Measurements from ENCODE around the gene SGSM2.

- TF ChIP-seq POLR2AphosphoS5 (IDR thresholded peaks at IDR 0.05; ENCODE audit: low read depth, low read length) = no peak
- no peak for TF ChIP-seq REST (IDR thresholded peaks at IDR 0.05; ENCODE audit: insufficient read depth in 1 of 2, low read depth in 2 of 2, low read length in 2 of 2)
- TF ChIP-seq TAF1 (IDR thresholded peaks at IDR 0.05; ENCODE audit: borderline replicate concordance, insufficient read depth, low read length) = no peak
- no peak for TF ChIP-seq SIN3A (IDR thresholded peaks at IDR 0.05; ENCODE audit: borderline replicate concordance, insufficient read depth, low read length)
These were observed 47.3 kb downstream of the SGSM2 start for GRCh38 chr17:2384439-2385127.
